GM21717 (cell line): ENCODE data around the gene ZDHHC20.
A peak's percentile ranks its signal among the peaks of the same experiment; 100 is the strongest.

ENCODE experiments used
- ATAC-seq: cut with Tn5 transposase; IDR thresholded peaks from one replicate; pipeline ENCODE4 v1.9.1; 2021; ENCODE audit warnings: mild to moderate bottlenecking, moderate library complexity; ENCODE audit not compliant: unreplicated experiment

The ZDHHC20 gene, protein sequence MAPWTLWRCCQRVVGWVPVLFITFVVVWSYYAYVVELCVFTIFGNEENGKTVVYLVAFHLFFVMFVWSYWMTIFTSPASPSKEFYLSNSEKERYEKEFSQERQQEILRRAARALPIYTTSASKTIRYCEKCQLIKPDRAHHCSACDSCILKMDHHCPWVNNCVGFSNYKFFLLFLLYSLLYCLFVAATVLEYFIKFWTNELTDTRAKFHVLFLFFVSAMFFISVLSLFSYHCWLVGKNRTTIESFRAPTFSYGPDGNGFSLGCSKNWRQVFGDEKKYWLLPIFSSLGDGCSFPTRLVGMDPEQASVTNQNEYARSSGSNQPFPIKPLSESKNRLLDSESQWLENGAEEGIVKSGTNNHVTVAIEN

DNA sequence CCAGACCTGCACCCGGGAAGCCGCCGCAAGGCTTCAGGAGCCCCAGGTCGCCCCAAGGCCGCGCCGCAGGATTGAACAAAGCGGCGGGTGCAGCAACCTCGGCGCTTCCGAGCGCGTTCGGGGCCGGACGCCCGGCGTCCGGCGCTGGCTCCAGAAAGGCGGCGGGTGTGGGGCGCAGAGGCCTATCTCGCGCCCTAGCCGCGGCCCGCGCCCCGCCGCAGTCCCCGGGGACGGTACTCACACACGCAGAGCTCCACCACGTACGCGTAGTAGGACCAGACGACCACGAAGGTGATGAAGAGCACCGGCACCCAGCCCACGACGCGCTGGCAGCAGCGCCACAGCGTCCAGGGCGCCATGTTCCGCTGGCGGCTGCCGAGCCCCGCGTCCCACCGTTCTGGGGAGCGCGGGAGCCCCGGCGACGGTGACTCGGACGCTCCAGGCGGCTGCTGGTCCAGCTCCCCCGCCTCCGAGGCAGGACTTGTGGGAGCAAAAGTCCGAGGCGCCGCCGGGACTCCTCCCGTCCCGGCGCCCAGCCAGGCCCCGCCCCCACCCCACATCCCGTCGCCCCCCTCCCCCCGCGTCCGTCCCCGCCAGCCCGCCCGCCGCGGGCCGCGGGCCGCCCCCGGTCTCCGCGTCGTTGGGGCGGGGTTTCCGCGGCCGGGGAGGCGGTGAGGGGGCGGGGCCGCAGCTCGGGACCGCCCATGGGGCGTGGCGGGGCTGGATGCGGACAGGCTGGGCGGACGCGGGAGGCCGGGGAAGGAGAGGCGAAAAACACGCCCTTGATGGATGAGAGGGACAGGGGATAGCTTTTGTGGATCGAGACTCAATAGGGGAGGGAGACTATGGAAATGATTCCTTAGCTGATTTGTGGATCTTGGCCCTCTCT is at the start of gene ZDHHC20:
Gene ZDHHC20, minus strand, starts transcription at position 491 of the 889 bp plus-strand sequence. Its CDS starts 132 bp downstream, at position 359.
- ATAC-seq: peak; percentile 80

DNA sequence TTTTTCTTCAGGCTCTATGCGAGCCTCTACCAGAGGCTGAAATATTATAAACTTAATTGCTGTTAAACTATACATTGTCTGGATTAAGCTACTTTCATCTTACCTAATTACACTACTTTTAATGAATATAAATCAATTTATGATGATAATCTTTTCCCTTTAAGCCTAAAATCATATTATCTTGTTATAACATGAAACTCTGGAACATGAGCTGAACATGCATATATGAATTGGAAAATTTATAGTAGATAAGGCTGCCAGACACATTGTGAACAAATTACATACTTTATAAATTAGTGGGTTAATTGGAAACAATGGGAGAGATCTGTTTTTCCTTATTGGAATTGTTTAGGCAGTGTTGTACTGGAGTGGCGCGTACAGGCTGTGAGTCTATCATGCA is 45.3 kb upstream of the ZDHHC20 start:
- ATAC-seq: no peak

DNA sequence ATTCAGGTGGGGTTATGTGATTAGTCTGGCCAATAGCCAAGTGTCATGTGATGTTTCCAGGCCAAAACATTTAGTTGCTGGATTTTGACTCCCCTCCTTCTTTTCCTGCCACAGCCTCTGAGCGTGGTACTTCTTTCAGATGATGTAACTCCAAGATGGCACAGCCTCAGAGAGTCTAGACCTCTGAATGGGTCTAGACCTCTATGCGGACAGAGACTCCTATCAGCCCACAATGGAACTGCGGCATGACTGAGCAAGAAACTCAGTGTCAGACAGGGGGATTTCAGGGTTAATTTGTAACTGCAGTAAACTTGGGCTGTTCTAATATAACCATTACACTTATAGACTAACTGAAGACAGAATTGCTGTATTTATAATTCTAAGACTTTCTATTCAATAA is 42.6 kb upstream of the ZDHHC20 start:
- ATAC-seq: no peak

DNA sequence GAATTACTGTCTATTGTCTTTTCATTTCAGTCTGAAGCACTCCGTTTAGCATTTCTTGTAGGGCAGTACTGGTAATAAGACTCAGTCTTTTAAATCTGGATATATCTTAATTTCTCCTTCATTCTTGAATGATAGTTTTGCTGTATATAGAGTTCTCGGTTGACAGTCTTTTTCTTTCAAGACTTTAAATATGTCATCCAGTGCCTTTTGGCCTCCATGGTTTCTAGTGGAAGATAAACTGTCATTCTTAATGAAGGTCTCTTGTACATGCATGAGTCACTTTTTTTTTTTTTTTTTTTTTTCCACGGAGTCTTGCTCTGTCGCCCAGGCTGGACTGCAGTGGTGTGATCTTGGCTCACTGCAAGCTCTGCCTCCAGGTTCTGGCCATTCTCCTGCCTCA is 27.2 kb upstream of the ZDHHC20 start:
- no peak for ATAC-seq

DNA sequence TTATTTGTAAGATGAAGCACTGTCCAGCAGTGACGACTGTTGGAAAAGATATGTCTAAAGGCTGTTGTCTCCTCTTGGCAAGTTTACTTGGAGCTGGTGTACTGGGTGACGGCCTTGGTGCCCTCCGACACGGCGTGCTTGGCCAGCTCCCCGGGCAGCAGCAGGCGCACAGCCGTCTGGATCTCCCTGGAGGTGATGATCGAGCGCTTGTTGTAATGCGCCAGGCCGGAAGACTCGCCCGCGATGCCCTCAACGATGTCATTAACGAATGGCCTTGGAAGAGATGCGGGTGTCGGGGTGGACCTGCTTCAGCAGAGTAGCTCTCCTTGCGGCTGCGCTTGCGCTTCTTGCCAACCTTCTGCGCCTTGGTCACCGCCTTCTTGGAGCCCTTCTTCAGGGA is 24.6 kb upstream of the ZDHHC20 start:
- ATAC-seq: no peak

DNA sequence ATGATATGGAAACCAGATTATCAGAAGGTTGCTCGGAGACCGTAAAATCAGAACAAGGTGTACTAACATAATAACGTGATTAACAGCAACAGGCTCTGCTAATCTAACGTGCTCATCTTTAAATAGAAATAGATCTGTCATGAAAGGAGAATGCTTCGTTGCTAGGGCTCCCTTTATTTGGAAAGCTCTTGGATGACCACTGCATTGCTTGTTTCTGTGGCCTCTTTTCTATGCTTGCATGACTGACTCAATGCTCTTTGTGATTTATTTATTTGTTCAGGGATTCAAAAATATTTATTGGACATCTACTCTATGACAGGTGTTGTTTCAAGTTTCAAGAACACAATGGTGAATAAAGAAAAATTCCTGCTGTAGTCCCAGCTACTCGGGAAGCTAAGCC is 22.3 kb upstream of the ZDHHC20 start:
- no peak for ATAC-seq

DNA sequence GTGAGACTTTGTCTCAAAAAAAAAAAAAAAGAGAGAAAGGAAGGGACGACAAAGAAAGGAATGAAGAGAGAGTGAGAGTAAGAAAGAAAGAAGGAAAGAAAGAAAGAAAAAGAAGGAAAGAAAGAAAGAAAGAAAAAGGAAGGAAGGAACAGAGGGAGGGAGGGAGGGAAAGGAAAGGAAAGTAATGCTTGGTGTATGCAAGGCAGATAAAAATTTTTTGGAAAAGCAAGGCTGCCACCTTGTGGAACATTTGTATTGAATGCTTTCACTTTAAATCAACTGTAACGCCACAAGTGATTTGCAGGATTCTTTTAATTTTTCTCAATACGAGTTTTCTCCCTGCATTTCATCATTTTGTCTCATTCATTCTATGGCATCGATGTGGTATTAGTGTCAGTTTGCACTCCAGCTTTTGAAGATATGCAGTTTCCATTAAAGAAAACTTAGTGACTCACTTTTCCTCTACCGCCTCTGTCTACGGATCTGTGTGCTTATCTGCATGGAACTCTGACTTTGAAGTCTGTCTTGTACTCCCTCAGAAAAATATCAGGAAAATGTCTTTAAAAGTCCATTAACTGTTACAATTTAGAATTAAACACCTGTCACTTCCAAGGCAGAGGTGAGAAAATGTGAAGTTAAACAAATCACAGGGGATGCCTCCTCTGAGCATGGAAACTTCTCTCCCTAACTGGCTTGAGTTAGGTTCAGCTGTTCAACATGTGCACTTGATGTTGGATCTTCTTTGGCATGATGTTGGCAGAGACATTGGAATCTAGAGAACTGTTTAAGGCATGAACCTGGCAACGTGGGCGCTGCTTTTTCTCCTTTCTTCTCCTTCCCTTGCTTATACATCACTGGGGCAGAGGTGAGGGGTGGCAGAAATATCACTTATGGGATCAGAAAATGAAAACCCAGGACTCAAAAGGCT is 20.0 kb upstream of the ZDHHC20 start:
- no peak for ATAC-seq

DNA sequence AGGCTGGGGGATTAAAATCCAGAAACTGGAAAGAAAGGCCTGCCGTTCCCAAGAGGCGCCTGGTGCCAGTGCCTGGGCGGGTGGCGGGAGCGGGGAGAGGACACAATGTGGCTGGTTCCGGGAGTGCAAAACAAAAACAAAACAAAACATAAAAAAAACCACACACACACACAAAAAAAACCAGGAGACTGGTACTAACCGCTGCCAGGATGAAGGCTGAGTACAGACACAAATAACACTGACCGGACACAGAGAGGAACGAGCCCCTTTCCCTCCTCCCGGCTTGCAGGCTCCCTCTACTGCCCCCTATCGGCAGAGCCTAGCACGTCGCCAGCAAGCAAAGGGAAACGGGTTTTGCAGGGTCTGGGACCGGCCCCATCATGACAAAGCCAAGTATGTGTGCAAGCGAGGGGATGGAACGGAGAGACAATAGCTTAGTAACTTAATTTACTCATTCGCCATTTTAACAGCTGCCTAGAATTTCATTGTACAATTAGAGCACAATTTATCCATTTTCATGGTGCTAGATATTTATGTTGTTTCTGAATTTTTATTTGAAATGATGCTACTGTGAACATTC is 17.9 kb upstream of the ZDHHC20 start:
- ATAC-seq: peak; percentile 77

DNA sequence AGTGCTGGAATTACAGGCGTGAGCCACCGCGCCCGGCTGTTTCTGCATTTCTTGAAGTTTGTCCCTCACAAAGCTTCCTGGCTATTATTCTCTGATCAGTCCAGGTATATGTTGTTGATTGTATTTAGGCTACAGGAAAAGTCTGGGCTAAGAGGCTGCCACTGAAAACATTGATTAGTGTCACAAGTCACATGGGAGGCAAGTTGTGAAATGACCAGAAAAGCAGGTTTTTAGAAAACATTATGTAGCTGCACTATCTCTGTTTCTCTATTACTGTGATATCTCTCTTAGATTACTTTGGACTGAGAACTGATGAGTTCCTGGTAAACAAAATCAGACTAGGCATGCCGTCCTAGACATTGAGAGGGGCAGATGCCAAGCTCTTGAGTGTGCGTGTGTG is 16.0 kb upstream of the ZDHHC20 start:
- ATAC-seq: no peak

DNA sequence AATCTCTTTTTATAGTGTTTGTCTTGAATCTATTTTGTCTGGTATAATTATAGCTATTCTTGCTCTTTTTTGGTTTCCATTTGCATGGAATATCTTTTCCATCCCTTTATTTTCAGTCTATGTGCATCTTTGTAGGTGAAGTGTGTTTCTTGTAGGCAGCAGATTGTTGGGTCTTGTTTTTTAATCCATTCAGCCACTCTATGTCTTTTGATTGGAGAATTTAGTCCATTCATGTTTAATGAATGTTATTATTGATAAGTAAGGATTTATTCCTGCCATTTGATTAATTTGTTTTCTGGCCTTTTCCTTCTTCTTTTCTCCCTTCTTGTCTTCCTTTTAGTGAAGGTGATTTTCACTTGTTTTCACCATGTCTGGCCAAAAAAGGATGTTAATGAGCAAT is 11.7 kb upstream of the ZDHHC20 start:
- ATAC-seq: no peak

DNA sequence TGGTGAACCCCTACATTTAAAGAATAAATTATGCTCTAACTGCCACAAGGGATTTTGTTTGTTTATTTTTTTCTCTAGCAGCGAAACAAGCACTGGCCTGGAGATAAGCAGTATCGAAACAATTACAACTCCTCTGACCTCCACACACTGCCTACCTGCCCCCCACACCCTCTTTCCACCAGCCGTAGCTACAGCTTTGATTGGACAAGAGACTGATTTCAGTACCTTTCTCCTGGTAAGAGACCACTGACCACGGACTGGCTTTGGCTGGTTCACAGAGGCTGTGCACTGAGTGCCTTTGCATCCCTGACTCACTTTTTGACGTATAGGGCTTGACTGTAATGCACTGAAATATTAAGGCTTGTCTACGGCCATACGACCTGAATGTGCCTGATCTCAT is 7.4 kb upstream of the ZDHHC20 start:
- no peak for ATAC-seq

DNA sequence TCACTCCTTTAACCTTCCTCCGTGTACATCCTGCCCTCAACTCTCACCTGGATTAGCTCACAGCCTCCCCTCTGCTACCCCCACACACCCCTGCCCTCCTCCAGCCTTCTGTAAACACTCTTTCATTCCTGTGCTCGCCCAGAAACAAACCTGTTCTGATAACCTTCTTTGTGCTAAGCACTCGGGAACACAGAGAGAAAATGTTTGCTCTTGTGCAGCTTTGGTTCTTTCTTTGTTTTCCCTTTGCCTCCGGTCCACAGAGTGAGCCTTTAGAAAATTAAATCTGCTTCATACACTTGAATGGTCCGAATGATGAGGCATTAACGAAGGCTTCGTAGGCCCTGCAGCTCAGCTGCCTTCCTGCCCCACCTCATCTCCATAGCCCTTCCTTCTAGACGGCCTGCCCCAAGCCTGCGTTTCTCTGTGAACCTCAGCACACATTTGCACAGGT is 6.6 kb upstream of the ZDHHC20 start:
- ATAC-seq: no peak

DNA sequence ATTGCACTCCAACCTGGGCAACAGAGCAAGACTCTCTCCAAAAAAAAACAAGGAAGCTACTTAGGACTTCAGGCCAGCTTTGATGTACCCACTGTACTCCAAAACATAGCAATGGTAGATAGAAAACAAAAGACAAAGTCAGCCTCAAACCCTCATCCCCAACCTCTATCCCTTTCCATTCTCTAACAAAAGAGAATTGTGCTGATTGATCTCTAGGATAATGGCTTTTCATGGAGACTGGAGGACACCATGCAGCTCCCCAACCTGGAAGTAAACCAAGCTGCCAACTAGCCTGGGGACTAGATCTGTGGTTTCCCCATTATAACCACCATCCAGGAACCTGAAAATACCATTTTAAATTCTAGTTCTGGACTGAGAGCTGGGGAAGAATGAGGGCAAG is 4.3 kb upstream of the ZDHHC20 start:
- ATAC-seq: no peak

DNA sequence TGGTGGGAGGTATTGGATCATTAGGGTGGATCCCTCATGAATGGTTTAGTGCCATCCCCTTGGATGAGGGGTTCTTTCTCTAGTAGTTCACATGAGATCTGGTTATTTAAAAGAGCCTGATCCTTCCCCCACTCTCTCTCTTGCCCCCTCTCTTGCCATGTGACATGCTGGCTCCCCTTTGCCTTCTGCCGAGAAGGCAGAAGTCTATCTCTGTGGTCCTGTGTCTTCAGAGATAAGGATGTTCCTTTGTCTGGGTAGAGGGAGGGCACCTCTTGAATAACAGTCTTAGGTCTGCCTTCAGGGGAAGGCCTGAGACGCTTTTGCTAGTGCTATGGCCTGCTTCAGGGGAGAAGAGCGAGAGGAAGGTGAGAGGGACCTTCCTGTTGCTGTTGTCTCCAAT is 2.0 kb upstream of the ZDHHC20 start:
- ATAC-seq: no peak

DNA sequence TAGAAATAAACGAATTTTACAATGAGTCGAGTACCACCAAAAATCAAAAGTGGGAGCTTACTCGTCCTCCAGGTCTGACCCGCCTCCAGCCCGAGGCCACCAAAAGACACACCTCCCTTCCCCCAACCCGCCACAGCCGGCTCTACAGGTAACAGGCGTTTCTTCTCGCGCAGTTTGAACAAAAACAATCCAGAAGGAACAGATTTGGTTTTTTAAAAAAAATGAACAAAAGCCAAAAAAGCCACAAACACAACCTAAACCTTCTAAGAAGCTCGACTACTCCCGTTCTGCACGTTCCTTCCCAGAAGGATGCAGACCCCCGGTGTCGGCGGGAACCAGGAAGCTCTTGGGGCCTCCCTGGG is 671 bp downstream of the ZDHHC20 start:
- ATAC-seq: peak; percentile 41

DNA sequence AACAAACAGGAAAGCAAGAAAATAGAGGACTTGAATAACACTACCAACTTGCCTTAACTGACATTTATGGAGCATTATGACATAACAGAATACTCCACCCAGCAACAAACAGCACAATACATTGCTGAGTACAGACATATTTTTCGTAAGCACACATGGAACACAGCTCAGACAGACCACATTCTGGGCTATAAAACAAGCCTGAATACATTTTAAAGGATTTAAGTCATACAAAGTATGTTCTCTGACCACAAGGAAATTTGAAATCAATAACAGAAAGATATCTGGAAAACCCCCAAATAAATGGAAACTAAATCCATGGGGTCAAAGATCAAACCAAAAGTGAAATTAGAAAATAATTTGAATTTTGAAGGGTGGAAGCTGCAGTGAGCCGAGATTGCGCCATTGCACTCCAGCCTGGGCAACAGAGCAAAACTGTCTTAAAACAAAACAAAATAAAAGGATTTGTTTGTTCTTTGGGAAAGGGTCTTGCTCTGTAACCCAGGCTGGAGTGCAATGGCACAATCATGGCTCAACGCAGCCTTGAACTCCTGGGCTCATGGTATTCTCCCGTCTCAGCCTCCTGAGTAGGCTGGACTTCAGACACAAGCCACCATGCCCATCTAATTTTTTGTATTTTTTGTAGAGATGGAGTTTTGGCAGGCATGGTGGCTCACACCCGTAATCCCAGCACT is 5.6 kb downstream of the ZDHHC20 start:
- ATAC-seq: no peak

DNA sequence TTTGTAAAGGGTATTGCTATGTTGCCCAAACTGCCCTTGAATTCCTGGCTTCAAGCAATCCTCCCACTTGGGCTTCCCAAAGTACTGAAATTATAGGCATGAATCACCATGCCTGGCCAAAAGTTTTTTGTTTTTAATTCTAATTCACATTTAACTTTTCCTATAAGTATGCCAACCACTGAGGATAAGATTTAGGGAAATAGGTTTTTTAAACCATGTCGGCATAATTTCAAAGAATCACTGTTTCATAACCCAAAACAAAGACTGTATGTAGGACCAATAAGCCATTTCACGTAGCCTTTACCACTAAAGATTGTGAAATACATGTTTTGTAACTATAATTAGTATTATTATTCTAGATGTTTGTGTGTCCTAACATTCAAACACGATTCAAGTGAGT is 8.2 kb downstream of the ZDHHC20 start:
- no peak for ATAC-seq

DNA sequence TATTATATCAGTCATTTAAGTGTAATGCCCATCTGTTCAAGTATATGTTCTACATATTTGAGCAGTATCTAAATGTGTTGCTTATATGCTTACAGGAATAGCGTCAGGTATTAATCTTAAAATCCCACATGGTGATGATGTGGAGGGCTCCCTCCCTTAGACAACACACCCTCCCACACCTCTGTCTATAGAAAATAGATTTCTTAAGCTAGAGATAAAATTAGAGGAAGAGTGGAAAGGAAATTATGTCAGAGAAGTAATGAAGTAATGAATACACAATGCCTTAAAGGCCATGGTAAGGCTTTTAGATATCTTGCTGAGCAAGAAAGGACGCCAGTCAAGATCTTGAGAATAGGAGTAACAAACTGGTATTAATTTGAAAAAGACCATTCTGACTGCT is 12.4 kb downstream of the ZDHHC20 start:
- ATAC-seq: no peak

DNA sequence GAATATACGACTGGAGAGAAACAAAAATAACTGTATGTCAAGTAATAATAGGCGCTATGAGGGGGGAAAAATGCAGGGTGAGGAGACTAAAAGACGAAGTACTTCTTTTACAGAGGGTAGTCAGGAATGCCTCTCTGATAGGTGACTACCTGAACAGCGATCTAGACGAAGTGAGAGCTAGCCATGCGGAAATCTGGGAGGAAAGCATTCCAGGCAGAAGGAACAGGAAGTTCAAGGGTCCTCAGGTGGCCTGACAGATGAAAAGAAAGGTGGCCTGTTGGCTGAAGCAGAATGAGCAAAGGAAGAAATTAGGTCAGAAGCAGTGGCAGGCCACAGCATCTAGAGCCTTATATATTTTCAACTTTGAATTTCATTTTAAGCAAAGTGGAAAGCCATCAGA is 13.3 kb downstream of the ZDHHC20 start:
- ATAC-seq: no peak

DNA sequence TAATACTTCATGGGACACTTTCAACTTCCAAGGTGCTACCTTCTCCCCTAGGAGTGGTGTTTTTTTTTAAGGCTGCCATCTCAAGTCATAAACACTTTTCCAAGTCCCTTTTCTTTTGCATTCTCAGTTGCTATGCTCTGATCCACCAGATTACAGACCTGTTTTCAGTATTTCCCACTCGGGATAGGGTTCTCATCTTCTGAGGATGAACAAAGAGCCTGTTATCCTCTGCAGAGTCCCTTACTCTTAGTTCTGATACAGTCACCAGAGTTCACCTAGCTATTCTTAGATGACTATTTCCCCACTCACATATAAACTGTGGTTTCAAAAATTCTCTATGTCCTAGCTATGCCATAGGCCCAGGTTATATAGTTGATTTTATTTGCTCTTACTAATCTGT is 15.9 kb downstream of the ZDHHC20 start:
- ATAC-seq: no peak
